NCI-H146 treated with DMSO at 0.1 percent for 48 hours (cell line): Measurements from ENCODE around the gene EBNA1BP2.

Experiments used
- DNase-seq: peaks from one replicate; lab custom pipeline; 2025; ENCODE audit not compliant: unreplicated experiment; lab: John Stamatoyannopoulos, UW

The EBNA1BP2 gene

DNA sequence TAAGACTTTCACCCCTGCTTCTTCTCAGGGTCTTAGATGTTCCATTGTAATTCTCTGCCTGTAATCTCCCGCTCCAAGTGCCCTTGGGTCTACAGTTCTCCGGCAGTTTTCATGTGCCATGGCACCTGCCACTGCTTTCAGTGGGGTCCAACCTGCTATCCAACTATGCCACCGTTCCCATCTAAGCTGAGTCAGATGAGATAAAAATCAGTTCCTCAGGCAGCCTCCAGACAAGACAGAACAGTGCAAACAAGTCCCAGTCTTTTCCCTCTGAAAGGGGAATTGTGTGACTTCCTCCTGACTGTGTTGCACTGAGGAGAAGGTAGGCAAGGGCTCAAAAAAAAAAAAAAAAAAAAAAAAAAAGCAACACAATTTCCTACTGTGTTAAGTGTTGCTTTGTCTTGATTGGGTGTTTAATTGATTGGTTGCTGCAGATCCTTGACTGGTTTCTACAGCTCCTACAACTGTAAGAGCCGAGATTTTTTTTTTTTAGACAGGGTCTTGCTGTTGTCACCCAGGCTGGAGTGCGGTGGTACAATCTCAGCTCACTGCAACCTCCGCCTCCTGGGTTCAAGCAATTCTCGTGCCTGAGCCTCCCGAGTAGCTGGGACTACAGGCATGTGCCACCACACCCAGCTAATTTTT, 50.7 kb downstream of the EBNA1BP2 start:
- DNase-seq, result peak; percentile 3

DNA sequence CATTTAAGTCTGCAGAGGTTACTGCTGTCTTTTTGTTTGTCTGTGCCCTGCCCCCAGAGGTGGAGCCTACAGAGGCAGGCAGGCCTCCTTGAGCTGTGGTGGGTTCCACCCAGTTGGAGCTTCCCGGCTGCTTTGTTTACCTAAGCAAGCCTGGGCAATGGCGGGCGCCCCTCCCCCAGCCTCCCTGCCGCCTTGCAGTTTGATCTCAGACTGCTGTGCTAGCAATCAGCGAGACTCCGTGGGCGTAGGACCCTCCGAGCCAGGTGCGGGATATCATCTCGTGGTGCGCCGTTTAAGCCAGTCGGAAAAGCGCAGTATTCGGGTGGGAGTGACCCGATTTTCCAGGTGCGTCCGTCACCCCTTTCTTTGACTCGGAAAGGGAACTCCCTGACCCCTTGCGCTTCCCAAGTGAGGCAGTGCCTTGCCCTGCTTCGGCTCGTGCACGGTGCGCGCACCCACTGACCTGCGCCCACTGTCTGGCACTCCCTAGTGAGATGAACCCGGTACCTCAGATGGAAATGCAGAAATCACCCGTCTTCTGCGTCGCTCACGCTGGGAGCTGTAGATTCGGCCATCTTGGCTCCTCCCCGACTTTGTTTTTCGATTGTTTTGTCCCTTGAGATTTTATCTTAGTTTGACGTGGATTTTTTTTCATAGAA, 52.0 kb downstream of the EBNA1BP2 start:
- DNase-seq, result peak; percentile 8
